Cardiac fibroblast (primary cell): ENCODE measurements around the gene ANKS1B.

Experiments used
- DNase-seq, 2 donors: peaks; one replicate each; pipeline versions ENCODE4 v3.0.0 to v3.0.0-alpha.2; 2010; ENCODE audit warnings: low read depth in 2 of 2
- H3K4me3 ChIP-seq, 2 donors: replicated peaks in 1 of 2; 1 replicate in 1 of 2; 2 replicates in 1 of 2; pipeline ENCODE4 v1.5.1; 2011; ENCODE audit warnings: low read depth in 2 of 2, low read length in 2 of 2, mild to moderate bottlenecking in 2 of 2, moderate library complexity in 1 of 2
- CTCF ChIP-seq: IDR thresholded peaks from one replicate; pipeline ENCODE4 v1.5.1; 2011; ENCODE audit warnings: low read depth, mild to moderate bottlenecking, low read length, inconsistent platforms

ANKS1B gene

GRCh38 chr12:98830657-98831056 lies 1154.1 kb downstream of the ANKS1B start:
- no peak overlapping the region for H3K4me3 ChIP-seq
- DNase-seq = no peak
- TF ChIP-seq CTCF = no peak

- no peak overlapping the region for H3K4me3 ChIP-seq
- TF ChIP-seq CTCF = no peak
- DNase-seq = no peak
These were observed 1155.7 kb downstream of the ANKS1B start for GRCh38 chr12:98828802-98829600.

GRCh38 chr12:98823012-98823411 lies 1161.7 kb downstream of the ANKS1B start:
- no peak for DNase-seq
- no peak for TF ChIP-seq CTCF
- H3K4me3 ChIP-seq = no peak overlapping the region

GRCh38 chr12:98821866-98822265 lies 1162.9 kb downstream of the ANKS1B start:
- TF ChIP-seq CTCF = no peak

GRCh38 chr12:98821232-98821631 lies 1163.5 kb downstream of the ANKS1B start:
- H3K4me3 ChIP-seq = no peak overlapping the region
- DNase-seq = no peak
- TF ChIP-seq CTCF = no peak

More at GRCh38 chr12:98821866-98822265, 1162.9 kb downstream of the ANKS1B start:
- no peak overlapping the region for H3K4me3 ChIP-seq
- peak in 1 of 2 donors; percentile 4 for DNase-seq

- no peak for DNase-seq
- TF ChIP-seq CTCF = no peak
- no peak overlapping the region for H3K4me3 ChIP-seq
These were observed 1164.8 kb downstream of the ANKS1B start for GRCh38 chr12:98819821-98820404.
